GM12865 (cell line): ENCODE results near the gene SLC35B2.

ENCODE experiments used
- DNase-seq: peaks from one replicate; pipeline ENCODE4 v3.0.0; 2010; ENCODE audit warnings: low read depth
- H3K4me3 ChIP-seq: 2 replicates; pipeline ENCODE4 v1.5.1; 2011; ENCODE audit warnings: mild to moderate bottlenecking, low read depth, low read length, control low read depth
- CTCF ChIP-seq: IDR thresholded peaks from 2 replicates; pipeline ENCODE4 v1.5.1; 2011; ENCODE audit warnings: low read length, control low read depth, low read depth, inconsistent platforms; ENCODE audit not compliant: insufficient read depth; ENCODE audit errors: missing control alignments

Gene SLC35B2

GRCh38 chr6:44285552-44286284, 28.4 kb upstream of the SLC35B2 start:
- TF ChIP-seq CTCF: no peak
- no peak for DNase-seq

GRCh38 chr6:44284867-44285266, 27.5 kb upstream of the SLC35B2 start:
- H3K4me3 ChIP-seq: no peak overlapping the region
- no peak for TF ChIP-seq CTCF
- DNase-seq: no peak

More at GRCh38 chr6:44285552-44286284, 28.4 kb upstream of the SLC35B2 start:
- no peak overlapping the region for H3K4me3 ChIP-seq

- TF ChIP-seq CTCF: no peak
- no peak for DNase-seq
- no peak overlapping the region for H3K4me3 ChIP-seq
Observed at GRCh38 chr6:44284121-44284520, 26.8 kb upstream of the SLC35B2 start.

GRCh38 chr6:44278774-44279697, 21.7 kb upstream of the SLC35B2 start:
- no peak overlapping the region for H3K4me3 ChIP-seq
- DNase-seq: no peak
- no peak for TF ChIP-seq CTCF

- no peak for DNase-seq
- TF ChIP-seq CTCF: no peak
- no peak overlapping the region for H3K4me3 ChIP-seq
Observed at GRCh38 chr6:44278315-44278714, 21.0 kb upstream of the SLC35B2 start.

GRCh38 chr6:44277763-44278162, 20.4 kb upstream of the SLC35B2 start:
- no peak for TF ChIP-seq CTCF

More at GRCh38 chr6:44277763-44278162, 20.4 kb upstream of the SLC35B2 start:
- H3K4me3 ChIP-seq: no peak overlapping the region
- no peak for DNase-seq
